Liver (tissue), 9 donors: ENCODE data around the gene CDKL4. TPM values are rescaled to one million over a fixed set of nuclear protein-coding genes. Genes with fewer than 3 reads are reported as not detected.

Experiments
- DNase-seq: peaks from one replicate; pipeline ENCODE4 v3.0.0-alpha.2; 2017; ENCODE audit warnings: low spot score
- H3K27ac ChIP-seq, 2 donors: one replicate each; pipeline ENCODE4 v1.7.0; 2013; ENCODE audit warnings: inconsistent platforms in 2 of 2, low read length in 2 of 2, control low read depth in 1 of 2, low read depth in 1 of 2, mild to moderate bottlenecking in 1 of 2
- H3K27me3 ChIP-seq, 4 donors: one replicate each; pipeline versions ENCODE4 v1.6.1 to v1.7.0; 2013; ENCODE audit warnings: low read length in 3 of 4, inconsistent platforms in 1 of 4, mild to moderate bottlenecking in 1 of 4, moderate library complexity in 1 of 4; ENCODE audit not compliant: control insufficient read depth in 4 of 4, insufficient read depth in 4 of 4
- H3K36me3 ChIP-seq, 4 donors: one replicate each; pipeline versions ENCODE4 v1.6.1 to v1.7.0; 2013; ENCODE audit warnings: low read length in 3 of 4, mild to moderate bottlenecking in 3 of 4, low read depth in 1 of 4, moderate library complexity in 1 of 4; ENCODE audit not compliant: control insufficient read depth in 4 of 4, insufficient read depth in 3 of 4
- H3K4me1 ChIP-seq, 4 donors: one replicate each; pipeline versions ENCODE4 v1.6.1 to v1.7.0; 2013; ENCODE audit warnings: low read length in 3 of 4, mild to moderate bottlenecking in 3 of 4, moderate library complexity in 1 of 4; ENCODE audit not compliant: control insufficient read depth in 4 of 4, insufficient read depth in 4 of 4
- H3K4me3 ChIP-seq, 3 donors: one replicate each; pipeline versions ENCODE4 v1.6.1 to v1.7.0; 2013; ENCODE audit warnings: low read length in 3 of 3, control low read depth in 1 of 3, low read depth in 1 of 3, mild to moderate bottlenecking in 1 of 3
- H3K9ac ChIP-seq, 2 donors: one replicate each; pipeline ENCODE4 v1.7.0; 2013; ENCODE audit warnings: low read length in 2 of 2, mild to moderate bottlenecking in 2 of 2, moderate library complexity in 2 of 2, control low read depth in 1 of 2, low read depth in 1 of 2
- H3K9me3 ChIP-seq, 4 donors: one replicate each; pipeline versions ENCODE4 v1.6.1 to v1.7.0; 2013; ENCODE audit warnings: low read length in 3 of 4; ENCODE audit not compliant: control insufficient read depth in 4 of 4
- EGR1 ChIP-seq, 2 donors: IDR thresholded peaks; 2 replicates each; pipeline ENCODE4 v1.6.1; 2016 to 2018; ENCODE audit warnings: antibody characterized with exemption in 2 of 2, low read depth in 2 of 2
- FOXA1 ChIP-seq: IDR thresholded peaks from 2 replicates; pipeline ENCODE4 v1.6.1; 2016; ENCODE audit warnings: antibody characterized with exemption
- FOXA2 ChIP-seq: IDR thresholded peaks from 2 replicates; pipeline ENCODE4 v1.6.1; 2016; ENCODE audit warnings: antibody characterized with exemption
- GABPA ChIP-seq, 2 donors: IDR thresholded peaks in 1 of 2; conservative IDR thresholded peaks in 1 of 2; 2 replicates each; pipeline ENCODE4 v1.6.1; 2016; ENCODE audit warnings: antibody characterized with exemption in 2 of 2, mild to moderate bottlenecking in 1 of 2, moderate library complexity in 1 of 2
- HNF4G ChIP-seq: IDR thresholded peaks from 2 replicates; pipeline ENCODE4 v1.6.1; 2016; ENCODE audit warnings: antibody characterized with exemption
- JUND ChIP-seq, 2 donors: IDR thresholded peaks; 2 replicates each; pipeline ENCODE4 v1.6.1; 2016; ENCODE audit warnings: antibody characterized with exemption in 2 of 2
- NR2F2 ChIP-seq: IDR thresholded peaks from 2 replicates; pipeline ENCODE4 v1.6.1; 2016; ENCODE audit warnings: antibody characterized with exemption
- RAD21 ChIP-seq, 2 donors: IDR thresholded peaks; 2 replicates each; pipeline ENCODE4 v1.6.1; 2016; ENCODE audit warnings: antibody characterized with exemption in 2 of 2, mild to moderate bottlenecking in 2 of 2
- RXRA ChIP-seq, 2 donors: IDR thresholded peaks; 2 replicates each; pipeline ENCODE4 v1.6.1; 2017 to 2018; ENCODE audit warnings: antibody characterized with exemption in 2 of 2, mild to moderate bottlenecking in 1 of 2
- SP1 ChIP-seq: IDR thresholded peaks from 2 replicates; pipeline ENCODE4 v1.6.1; 2018; ENCODE audit warnings: antibody characterized with exemption, mild to moderate bottlenecking
- TAF1 ChIP-seq: conservative IDR thresholded peaks from 2 replicates; pipeline ENCODE4 v1.6.1; 2016; ENCODE audit warnings: antibody characterized with exemption, mild to moderate bottlenecking
- YY1 ChIP-seq: IDR thresholded peaks from 2 replicates; pipeline ENCODE4 v1.6.1; 2016; ENCODE audit warnings: antibody characterized with exemption, mild to moderate bottlenecking
- WGBS: extraction: QIAGEN DNeasy Blood & Tissue Kit; methylation state at CpG from one replicate; pipeline ENCODE4 v1.1.7; 2013; 5-methylcytosine and 5-hydroxymethylcytosine counted together
- polyA plus RNA-seq, 2 donors: library from polyadenylated mRNA; stranded (reverse) in 1 of 2; unstranded in 1 of 2; fragments of 200-250 nt in 1 of 2; fragments of >200 nt in 1 of 2; fragmentation: Nextera tagmentation in 1 of 2; extraction: Ambion mirVana in 1 of 2; gene quantifications; one replicate each; pipeline versions ENCODE4 v1.2.1 to v1.2.3, GENCODE V29; 2013 to 2015
- total RNA-seq, 2 donors: library from RNA; depleted of rRNA; stranded (reverse); fragments of >200 nt; gene quantifications; one replicate each; pipeline ENCODE4 v1.2.3, GENCODE V29; 2014
- TF ChIP-seq, protein P1 (sequence below): fragments of 150-350 bp; IDR thresholded peaks from 2 replicates; pipeline ENCODE4 v1.5.1; 2017; ENCODE audit warnings: improper control_type of control experiment, low read depth, low read length; ENCODE audit not compliant: missing input control
- TF ChIP-seq, protein P2 (sequence below): IDR thresholded peaks from 2 replicates; pipeline ENCODE4 v1.6.1; 2016; ENCODE audit warnings: antibody characterized with exemption
- TF ChIP-seq, protein P3 (sequence below): IDR thresholded peaks from 2 replicates; pipeline ENCODE4 v1.6.1; 2016; ENCODE audit warnings: antibody characterized with exemption, mild to moderate bottlenecking
- TF ChIP-seq, protein P4 (sequence below): IDR thresholded peaks from 2 replicates; pipeline ENCODE4 v1.6.1; 2016; ENCODE audit warnings: antibody characterized with exemption
- donor health status: healthy.
- donor health status: healthy.
- donor health status: healthy.
- donor health status: healthy.
- donor health status: healthy.

Gene CDKL4
- total and polyA plus RNA-seq, 4 donors, result 0.25 to 1.1 TPM; not detected in 2

DNA sequence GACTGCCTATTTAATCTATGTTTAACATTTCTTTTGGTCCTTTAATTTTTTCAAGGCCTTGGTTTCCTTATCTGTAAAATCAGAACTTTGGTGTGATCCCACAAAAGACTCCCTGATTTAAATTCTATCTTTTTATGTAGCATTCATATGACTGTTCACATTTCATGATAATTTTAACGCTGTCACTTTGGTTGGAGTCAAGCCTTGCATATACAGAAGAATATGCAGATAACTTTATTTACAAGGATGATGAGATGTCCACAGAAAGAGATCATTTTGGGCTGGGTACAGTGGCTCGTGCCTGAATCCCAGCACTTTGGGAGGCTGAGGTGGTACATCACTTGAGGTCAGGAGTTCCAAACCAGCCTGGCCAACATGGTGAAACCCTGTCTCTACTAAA, 84.5 kb downstream of the CDKL4 start:
- WGBS, result 97% methylated on average over 2 of the region's 2 CpGs
- peaks cover 0 to 1% (median 0%) of the 10 kb centered on the region in 4 donors for H3K4me1 ChIP-seq
- H3K9ac ChIP-seq, result no peak overlapping the region
- H3K27ac ChIP-seq, result no peak overlapping the region
- DNase-seq, result no peak
- TF ChIP-seq, protein P1, sequence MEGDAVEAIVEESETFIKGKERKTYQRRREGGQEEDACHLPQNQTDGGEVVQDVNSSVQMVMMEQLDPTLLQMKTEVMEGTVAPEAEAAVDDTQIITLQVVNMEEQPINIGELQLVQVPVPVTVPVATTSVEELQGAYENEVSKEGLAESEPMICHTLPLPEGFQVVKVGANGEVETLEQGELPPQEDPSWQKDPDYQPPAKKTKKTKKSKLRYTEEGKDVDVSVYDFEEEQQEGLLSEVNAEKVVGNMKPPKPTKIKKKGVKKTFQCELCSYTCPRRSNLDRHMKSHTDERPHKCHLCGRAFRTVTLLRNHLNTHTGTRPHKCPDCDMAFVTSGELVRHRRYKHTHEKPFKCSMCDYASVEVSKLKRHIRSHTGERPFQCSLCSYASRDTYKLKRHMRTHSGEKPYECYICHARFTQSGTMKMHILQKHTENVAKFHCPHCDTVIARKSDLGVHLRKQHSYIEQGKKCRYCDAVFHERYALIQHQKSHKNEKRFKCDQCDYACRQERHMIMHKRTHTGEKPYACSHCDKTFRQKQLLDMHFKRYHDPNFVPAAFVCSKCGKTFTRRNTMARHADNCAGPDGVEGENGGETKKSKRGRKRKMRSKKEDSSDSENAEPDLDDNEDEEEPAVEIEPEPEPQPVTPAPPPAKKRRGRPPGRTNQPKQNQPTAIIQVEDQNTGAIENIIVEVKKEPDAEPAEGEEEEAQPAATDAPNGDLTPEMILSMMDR, result no peak
- TF ChIP-seq, protein P2, sequence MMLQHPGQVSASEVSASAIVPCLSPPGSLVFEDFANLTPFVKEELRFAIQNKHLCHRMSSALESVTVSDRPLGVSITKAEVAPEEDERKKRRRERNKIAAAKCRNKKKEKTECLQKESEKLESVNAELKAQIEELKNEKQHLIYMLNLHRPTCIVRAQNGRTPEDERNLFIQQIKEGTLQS, result no peak
- no peak for TF ChIP-seq FOXA1
- no peak for TF ChIP-seq NR2F2
- no peak for TF ChIP-seq JUND (IDR thresholded peaks at IDR 0.05)
- no peak for TF ChIP-seq YY1
- TF ChIP-seq GABPA (IDR thresholded peaks at IDR 0.05 in 1 of 2, conservative IDR thresholded peaks at IDR 0.05 in 1 of 2), result no peak
- no peak for TF ChIP-seq SP1
- no peaks in the 10 kb centered on the region for H3K36me3 ChIP-seq
- no peaks in the 10 kb centered on the region for H3K9me3 ChIP-seq
- H3K4me3 ChIP-seq, result no peak overlapping the region
- H3K27me3 ChIP-seq, result no peaks in the 10 kb centered on the region

DNA sequence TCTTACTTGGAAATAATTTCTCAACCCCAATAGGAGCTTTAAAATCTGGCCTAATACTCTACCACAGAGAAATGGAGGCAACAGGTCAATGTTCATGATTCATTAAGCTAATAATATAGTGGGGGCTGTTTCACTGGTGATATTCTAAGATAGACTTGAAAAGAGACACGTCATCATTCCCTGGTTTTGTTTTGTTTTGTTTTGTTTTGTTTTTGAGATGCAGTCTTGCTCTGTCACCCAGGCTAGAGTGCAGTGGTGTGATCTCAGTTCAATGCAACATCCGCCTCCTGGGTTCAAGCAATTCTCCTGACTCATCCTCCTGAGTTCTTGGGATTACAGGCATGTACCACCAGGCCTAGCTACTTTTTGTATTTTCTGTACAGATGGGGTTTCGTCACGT, 85.4 kb downstream of the CDKL4 start:
- 96% methylated on average over 4 of the region's 4 CpGs for WGBS
- no peak for TF ChIP-seq GABPA (IDR thresholded peaks at IDR 0.05 in 1 of 2, conservative IDR thresholded peaks at IDR 0.05 in 1 of 2)
- TF ChIP-seq, protein P2, result no peak
- TF ChIP-seq, protein P1, result no peak
- TF ChIP-seq YY1, result no peak
- no peak for TF ChIP-seq SP1
- no peak for TF ChIP-seq RAD21 (IDR thresholded peaks at IDR 0.05)
- no peak for TF ChIP-seq EGR1 (IDR thresholded peaks at IDR 0.05; ENCODE audit: low read depth in 2 of 2)
- TF ChIP-seq HNF4G, result no peak
- TF ChIP-seq TAF1, result no peak
- TF ChIP-seq RXRA (IDR thresholded peaks at IDR 0.05), result no peak
- no peak for TF ChIP-seq FOXA2
- TF ChIP-seq JUND (IDR thresholded peaks at IDR 0.05), result no peak
- TF ChIP-seq NR2F2, result no peak
- TF ChIP-seq, protein P3, sequence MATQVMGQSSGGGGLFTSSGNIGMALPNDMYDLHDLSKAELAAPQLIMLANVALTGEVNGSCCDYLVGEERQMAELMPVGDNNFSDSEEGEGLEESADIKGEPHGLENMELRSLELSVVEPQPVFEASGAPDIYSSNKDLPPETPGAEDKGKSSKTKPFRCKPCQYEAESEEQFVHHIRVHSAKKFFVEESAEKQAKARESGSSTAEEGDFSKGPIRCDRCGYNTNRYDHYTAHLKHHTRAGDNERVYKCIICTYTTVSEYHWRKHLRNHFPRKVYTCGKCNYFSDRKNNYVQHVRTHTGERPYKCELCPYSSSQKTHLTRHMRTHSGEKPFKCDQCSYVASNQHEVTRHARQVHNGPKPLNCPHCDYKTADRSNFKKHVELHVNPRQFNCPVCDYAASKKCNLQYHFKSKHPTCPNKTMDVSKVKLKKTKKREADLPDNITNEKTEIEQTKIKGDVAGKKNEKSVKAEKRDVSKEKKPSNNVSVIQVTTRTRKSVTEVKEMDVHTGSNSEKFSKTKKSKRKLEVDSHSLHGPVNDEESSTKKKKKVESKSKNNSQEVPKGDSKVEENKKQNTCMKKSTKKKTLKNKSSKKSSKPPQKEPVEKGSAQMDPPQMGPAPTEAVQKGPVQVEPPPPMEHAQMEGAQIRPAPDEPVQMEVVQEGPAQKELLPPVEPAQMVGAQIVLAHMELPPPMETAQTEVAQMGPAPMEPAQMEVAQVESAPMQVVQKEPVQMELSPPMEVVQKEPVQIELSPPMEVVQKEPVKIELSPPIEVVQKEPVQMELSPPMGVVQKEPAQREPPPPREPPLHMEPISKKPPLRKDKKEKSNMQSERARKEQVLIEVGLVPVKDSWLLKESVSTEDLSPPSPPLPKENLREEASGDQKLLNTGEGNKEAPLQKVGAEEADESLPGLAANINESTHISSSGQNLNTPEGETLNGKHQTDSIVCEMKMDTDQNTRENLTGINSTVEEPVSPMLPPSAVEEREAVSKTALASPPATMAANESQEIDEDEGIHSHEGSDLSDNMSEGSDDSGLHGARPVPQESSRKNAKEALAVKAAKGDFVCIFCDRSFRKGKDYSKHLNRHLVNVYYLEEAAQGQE, result no peak
- TF ChIP-seq, protein P4, sequence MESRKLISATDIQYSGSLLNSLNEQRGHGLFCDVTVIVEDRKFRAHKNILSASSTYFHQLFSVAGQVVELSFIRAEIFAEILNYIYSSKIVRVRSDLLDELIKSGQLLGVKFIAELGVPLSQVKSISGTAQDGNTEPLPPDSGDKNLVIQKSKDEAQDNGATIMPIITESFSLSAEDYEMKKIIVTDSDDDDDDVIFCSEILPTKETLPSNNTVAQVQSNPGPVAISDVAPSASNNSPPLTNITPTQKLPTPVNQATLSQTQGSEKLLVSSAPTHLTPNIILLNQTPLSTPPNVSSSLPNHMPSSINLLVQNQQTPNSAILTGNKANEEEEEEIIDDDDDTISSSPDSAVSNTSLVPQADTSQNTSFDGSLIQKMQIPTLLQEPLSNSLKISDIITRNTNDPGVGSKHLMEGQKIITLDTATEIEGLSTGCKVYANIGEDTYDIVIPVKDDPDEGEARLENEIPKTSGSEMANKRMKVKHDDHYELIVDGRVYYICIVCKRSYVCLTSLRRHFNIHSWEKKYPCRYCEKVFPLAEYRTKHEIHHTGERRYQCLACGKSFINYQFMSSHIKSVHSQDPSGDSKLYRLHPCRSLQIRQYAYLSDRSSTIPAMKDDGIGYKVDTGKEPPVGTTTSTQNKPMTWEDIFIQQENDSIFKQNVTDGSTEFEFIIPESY, result no peak
- H3K9ac ChIP-seq, result no peak overlapping the region
- no peak for DNase-seq
- H3K36me3 ChIP-seq, result no peaks in the 10 kb centered on the region
- H3K4me1 ChIP-seq, result peaks cover 0 to 1% (median 0%) of the 10 kb centered on the region in 4 donors
- H3K27me3 ChIP-seq, result no peaks in the 10 kb centered on the region
- H3K9me3 ChIP-seq, result no peaks in the 10 kb centered on the region
- no peak overlapping the region for H3K27ac ChIP-seq
- no peak overlapping the region for H3K4me3 ChIP-seq
